ENCODE measurements around the gene DPM2. TPM values are rescaled to one million over a fixed set of nuclear protein-coding genes. Genes with fewer than 3 reads are reported as not detected.
A peak's percentile ranks its signal among the peaks of the same experiment; 100 is the strongest.

Gene DPM2
- total RNA-seq, 1 donor from 2014 or later, result 32.7 TPM

DNA sequence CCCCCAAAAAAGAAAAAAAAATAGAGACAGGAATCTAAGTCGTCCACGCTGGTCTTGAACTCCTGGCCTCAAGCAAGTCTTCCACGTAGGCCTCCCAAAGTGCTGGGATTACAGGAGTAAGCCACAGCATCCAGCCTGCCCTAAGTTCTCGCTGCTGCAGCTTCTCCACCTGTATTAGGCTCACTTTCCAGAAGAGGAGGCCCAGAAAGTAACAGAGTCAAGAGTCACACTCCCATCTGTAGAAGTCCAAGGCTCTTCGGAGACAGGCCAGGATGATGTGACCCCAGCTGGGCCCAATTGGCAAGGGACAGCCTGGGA, 41.3 kb upstream of the DPM2 start:
- Histone ChIP-seq H3K9me3 (ENCODE audit: insufficient read depth, low read depth, low read length) (no peaks in the 10 kb centered on the region), H3K27ac (ENCODE audit: low read depth, low read length) (peak overlapping the region; percentile 11), H4K20me1 (ENCODE audit: insufficient read depth, low read length) (peaks cover 61% of the 10 kb centered on the region), H3K4me1 (ENCODE audit: insufficient read depth, low read length) (peaks cover 45% of the 10 kb centered on the region), H3K27me3 (ENCODE audit: insufficient read depth, low read length) (no peaks in the 10 kb centered on the region), H3K36me3 (ENCODE audit: insufficient read depth, low read length) (no peaks in the 10 kb centered on the region), H3K4me3 (ENCODE audit: insufficient read depth, low read depth, low read length) (peak overlapping the region; percentile 76), H3K79me2 (ENCODE audit: insufficient read depth, low read length) (peaks cover 59% of the 10 kb centered on the region), H2AFZ (ENCODE audit: low read depth, low read length) (no peak overlapping the region), H3K4me2 (ENCODE audit: low read length) (peak overlapping the region; percentile 97), H3K9ac (ENCODE audit: low read length) (peak overlapping the region; percentile 81)
- peaks cover 20% of the 10 kb centered on the region for H3K4me1 Mint-ChIP-seq (ENCODE audit: low read depth, unreplicated experiment)
- H3K4me3 Mint-ChIP-seq (ENCODE audit: unreplicated experiment), result peak overlapping the region; percentile 95
- no peaks in the 10 kb centered on the region for H3K9me3 Mint-ChIP-seq (ENCODE audit: unreplicated experiment)
- H3K27ac Mint-ChIP-seq (ENCODE audit: unreplicated experiment), result no peak overlapping the region
- H3K36me3 Mint-ChIP-seq (ENCODE audit: low read depth, unreplicated experiment), result peaks cover 1% of the 10 kb centered on the region
- TF ChIP-seq EZH2 (IDR thresholded peaks at IDR 0.05; ENCODE audit: insufficient read depth, low read length), result no peak
- TF ChIP-seq, protein P1, sequence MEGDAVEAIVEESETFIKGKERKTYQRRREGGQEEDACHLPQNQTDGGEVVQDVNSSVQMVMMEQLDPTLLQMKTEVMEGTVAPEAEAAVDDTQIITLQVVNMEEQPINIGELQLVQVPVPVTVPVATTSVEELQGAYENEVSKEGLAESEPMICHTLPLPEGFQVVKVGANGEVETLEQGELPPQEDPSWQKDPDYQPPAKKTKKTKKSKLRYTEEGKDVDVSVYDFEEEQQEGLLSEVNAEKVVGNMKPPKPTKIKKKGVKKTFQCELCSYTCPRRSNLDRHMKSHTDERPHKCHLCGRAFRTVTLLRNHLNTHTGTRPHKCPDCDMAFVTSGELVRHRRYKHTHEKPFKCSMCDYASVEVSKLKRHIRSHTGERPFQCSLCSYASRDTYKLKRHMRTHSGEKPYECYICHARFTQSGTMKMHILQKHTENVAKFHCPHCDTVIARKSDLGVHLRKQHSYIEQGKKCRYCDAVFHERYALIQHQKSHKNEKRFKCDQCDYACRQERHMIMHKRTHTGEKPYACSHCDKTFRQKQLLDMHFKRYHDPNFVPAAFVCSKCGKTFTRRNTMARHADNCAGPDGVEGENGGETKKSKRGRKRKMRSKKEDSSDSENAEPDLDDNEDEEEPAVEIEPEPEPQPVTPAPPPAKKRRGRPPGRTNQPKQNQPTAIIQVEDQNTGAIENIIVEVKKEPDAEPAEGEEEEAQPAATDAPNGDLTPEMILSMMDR (IDR thresholded peaks at IDR 0.05; ENCODE audit: insufficient read depth, low read depth, low read length), result no peak
- H3K27me3 Mint-ChIP-seq (ENCODE audit: low read depth, unreplicated experiment), result no peaks in the 10 kb centered on the region
- FAIRE-seq (no peak), DNase-seq (ENCODE audit: low read depth) (no peak)

DNA sequence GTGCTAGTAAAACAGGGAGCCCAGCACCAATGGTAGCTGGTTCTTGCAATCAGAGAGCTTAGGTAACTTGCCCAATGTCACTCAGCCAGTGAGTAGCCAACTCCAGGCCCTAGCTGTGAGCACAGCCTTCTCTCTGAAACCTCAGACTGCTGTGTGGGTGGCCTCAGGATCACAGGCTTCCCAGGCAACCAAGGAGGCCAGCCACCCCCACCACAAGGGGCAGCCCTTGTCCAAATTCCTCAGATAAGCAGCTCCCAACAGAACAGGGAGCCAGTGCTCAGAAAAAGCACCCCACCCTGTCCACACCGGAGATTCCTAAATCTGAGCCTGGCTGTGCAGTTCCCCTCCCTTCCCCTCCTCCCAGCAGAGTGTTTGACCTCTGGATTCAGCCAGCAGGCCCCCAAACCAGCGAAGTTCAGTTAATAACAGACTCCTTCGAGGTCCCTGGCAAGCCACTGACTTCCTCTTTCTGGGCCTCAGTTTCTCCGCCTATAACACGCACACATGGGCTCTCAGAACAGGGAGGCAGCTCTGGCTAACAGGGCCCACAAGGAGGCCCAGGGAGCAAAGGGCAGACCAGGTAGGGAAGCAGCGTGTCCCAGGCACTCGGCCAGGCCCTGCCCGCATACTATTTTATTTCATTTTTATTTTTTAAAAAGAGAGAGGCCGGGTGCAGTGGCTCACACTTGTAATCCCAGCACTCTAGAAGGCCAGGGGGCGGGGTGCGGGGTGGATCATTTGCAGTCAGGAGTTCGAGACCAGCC, 40.4 kb upstream of the DPM2 start:
- Mint-ChIP-seq H3K27me3 (ENCODE audit: low read depth, unreplicated experiment) (no peaks in the 10 kb centered on the region), H3K36me3 (ENCODE audit: low read depth, unreplicated experiment) (peaks cover 1% of the 10 kb centered on the region), H3K27ac (ENCODE audit: unreplicated experiment) (peak overlapping the region; percentile 83), H3K9me3 (ENCODE audit: unreplicated experiment) (no peaks in the 10 kb centered on the region), H3K4me1 (ENCODE audit: low read depth, unreplicated experiment) (peaks cover 20% of the 10 kb centered on the region), H3K4me3 (ENCODE audit: unreplicated experiment) (peak overlapping the region; percentile 73)
- Histone ChIP-seq H3K79me2 (ENCODE audit: insufficient read depth, low read length) (peaks cover 68% of the 10 kb centered on the region), H2AFZ (ENCODE audit: low read depth, low read length) (no peak overlapping the region), H3K36me3 (ENCODE audit: insufficient read depth, low read length) (no peaks in the 10 kb centered on the region), H3K27ac (ENCODE audit: low read depth, low read length) (no peak overlapping the region), H3K9ac (ENCODE audit: low read length) (peak overlapping the region; percentile 36), H3K4me3 (ENCODE audit: insufficient read depth, low read depth, low read length) (no peak overlapping the region), H4K20me1 (ENCODE audit: insufficient read depth, low read length) (peaks cover 70% of the 10 kb centered on the region), H3K9me3 (ENCODE audit: insufficient read depth, low read depth, low read length) (no peaks in the 10 kb centered on the region), H3K27me3 (ENCODE audit: insufficient read depth, low read length) (no peaks in the 10 kb centered on the region), H3K4me1 (ENCODE audit: insufficient read depth, low read length) (peaks cover 45% of the 10 kb centered on the region), H3K4me2 (ENCODE audit: low read length) (peak overlapping the region; percentile 97)
- TF ChIP-seq EZH2 (IDR thresholded peaks at IDR 0.05; ENCODE audit: insufficient read depth, low read length), result no peak
- TF ChIP-seq, protein P1 (IDR thresholded peaks at IDR 0.05; ENCODE audit: insufficient read depth, low read depth, low read length), result no peak
- FAIRE-seq, result no peak
- peak; percentile 80 for DNase-seq (ENCODE audit: low read depth)
